Gastrocnemius medialis (tissue), 4 donors: ENCODE measurements around the gene NEB. TPM values are rescaled to one million over a fixed set of nuclear protein-coding genes. Genes with fewer than 3 reads are reported as not detected.

Experiments used
- ATAC-seq, 2 donors: fragments of 150-250 bp; one replicate each; pipeline ENCODE4 v1.9.1; 2016
- DNase-seq, 2 donors: peaks; one replicate each; pipeline ENCODE4 v3.0.0-alpha.2; 2019
- H3K27ac ChIP-seq, 4 donors: fragments of 200-600 bp; sonication (generic); 1 replicate in 1 of 4; 2 replicates in 3 of 4; pipeline ENCODE4 v1.5.1; 2016 to 2018; ENCODE audit warnings: mild to moderate bottlenecking in 2 of 4, moderate library complexity in 1 of 4
- H3K27me3 ChIP-seq, 3 donors: fragments of 200-600 bp; sonication (generic) in 2 of 3; 1 replicate in 1 of 3; 2 replicates in 2 of 3; pipeline versions ENCODE4 v1.5.1 to v1.6.0; 2016 to 2019; ENCODE audit warnings: mild to moderate bottlenecking in 1 of 3, moderate library complexity in 1 of 3
- H3K36me3 ChIP-seq, 2 donors: fragments of 200-600 bp; sonication (generic) in 1 of 2; one replicate each; pipeline ENCODE4 v1.5.1; 2017 to 2018
- H3K4me1 ChIP-seq, 2 donors: fragments of 200-600 bp; sonication (generic) in 1 of 2; one replicate each; pipeline ENCODE4 v1.5.1; 2016 to 2017; ENCODE audit warnings: mild to moderate bottlenecking in 2 of 2
- H3K4me3 ChIP-seq, 4 donors: fragments of 200-600 bp; sonication (generic) in 3 of 4; 1 replicate in 1 of 4; 2 replicates in 3 of 4; pipeline ENCODE4 v1.5.1; 2016 to 2019; ENCODE audit warnings: mild to moderate bottlenecking in 2 of 4
- H3K9me3 ChIP-seq, 3 donors: fragments of 200-600 bp; sonication (generic) in 2 of 3; 1 replicate in 1 of 3; 2 replicates in 2 of 3; pipeline ENCODE4 v1.5.1; 2016 to 2019
- CTCF ChIP-seq, 5 experiments: fragments of 450-650 bp in 3 of 5; fragments of 200-600 bp in 2 of 5; sonication (generic) in 2 of 5; IDR thresholded peaks in 4 of 5; conservative IDR thresholded peaks in 1 of 5; 1 replicate in 4 of 5; 2 replicates in 1 of 5; pipeline ENCODE4 v1.5.1; 2016 to 2019; ENCODE audit warnings: antibody characterized with exemption in 5 of 5, mild to moderate bottlenecking in 3 of 5, moderate library complexity in 3 of 5
- POLR2A ChIP-seq, 2 donors: fragments of 450-650 bp; IDR thresholded peaks; one replicate each; pipeline ENCODE4 v1.6.1; 2017; ENCODE audit warnings: antibody characterized with exemption in 2 of 2, mild to moderate bottlenecking in 2 of 2, moderate library complexity in 2 of 2
- in situ Hi-C, 4 donors: fragments of 200-750 bp; cut with MboI; loops; one replicate each; pipeline versions ENCODE4 v1.15.0 to v1.8.0; 2017; ENCODE audit warnings: low sequenced_read_pairs in 4 of 4
- intact Hi-C: fragments of 100-400 bp; cut with DNase I; formaldehyde crosslinking; loops from one replicate; pipeline ENCODE4 v1.15.1; 2023; ENCODE audit warnings: low total_unique reads
- total RNA-seq, 4 donors: library from RNA; depleted of rRNA; stranded (reverse); fragments of >200 nt; gene quantifications; one replicate each; pipeline versions ENCODE4 v1.1.0 to v1.2.3, GENCODE V29; 2016

The NEB gene
- total RNA-seq, 4 donors from 2014 or later = 6,824 to 7,704 (median 7,108) TPM

- DNase-seq (no peak), ATAC-seq (no peak)
- in situ Hi-C loops (no loop called here), intact Hi-C loops (loop anchor here (5.0 kb wide), 1 partner anchor 51 kb away; no protein-coding TSS in a partner anchor)
- peaks cover 11 to 25% of the 10 kb centered on the region in 2 donors for H3K4me1 ChIP-seq
- TF ChIP-seq CTCF (IDR thresholded peaks at IDR 0.05 in 4 of 5, conservative IDR thresholded peaks at IDR 0.05 in 1 of 5) (no peak), POLR2A (IDR thresholded peaks at IDR 0.05) (no peak)
- no peaks in the 10 kb centered on the region for H3K9me3 ChIP-seq
- no peaks in the 10 kb centered on the region for H3K27me3 ChIP-seq
- H3K27ac ChIP-seq = peak overlapping the region in 2 of 4 donors; percentile 64 to 80
- peaks cover 0 to 100% of the 10 kb centered on the region in 2 donors for H3K36me3 ChIP-seq
- no peak overlapping the region for H3K4me3 ChIP-seq
Measured at GRCh38 chr2:151668737-151669136, 65.5 kb downstream of the NEB start.

GRCh38 chr2:151665959-151666358 lies 68.3 kb downstream of the NEB start:
- Histone ChIP-seq H3K9me3 (no peaks in the 10 kb centered on the region), H3K27ac (peak overlapping the region in 1 of 4 donors; percentile 10), H3K4me3 (no peak overlapping the region), H3K36me3 (peaks cover 7 to 100% of the 10 kb centered on the region in 2 donors), H3K4me1 (peaks cover 5 to 17% of the 10 kb centered on the region in 2 donors), H3K27me3 (no peaks in the 10 kb centered on the region)
- ATAC-seq (no peak), DNase-seq (no peak)
- intact Hi-C loops = loop anchor here (5.0 kb wide), 1 partner anchor 49 kb away; no protein-coding TSS in a partner anchor
- no peak for TF ChIP-seq CTCF (IDR thresholded peaks at IDR 0.05 in 4 of 5, conservative IDR thresholded peaks at IDR 0.05 in 1 of 5)
- no peak for TF ChIP-seq POLR2A (IDR thresholded peaks at IDR 0.05)
- in situ Hi-C loops = no loop called here

GRCh38 chr2:151664520-151664919 lies 69.8 kb downstream of the NEB start:
- in situ Hi-C loops (no loop called here), intact Hi-C loops (no loop called here)
- H3K27ac ChIP-seq = peak overlapping the region in 1 of 4 donors; percentile 18
- H3K4me1 ChIP-seq = peaks cover 0 to 12% of the 10 kb centered on the region in 2 donors
- H3K4me3 ChIP-seq = no peak overlapping the region
- H3K9me3 ChIP-seq = no peaks in the 10 kb centered on the region
- DNase-seq (no peak), ATAC-seq (no peak)
- peaks cover 9 to 100% of the 10 kb centered on the region in 2 donors for H3K36me3 ChIP-seq
- no peaks in the 10 kb centered on the region for H3K27me3 ChIP-seq
- TF ChIP-seq POLR2A (IDR thresholded peaks at IDR 0.05) = no peak

GRCh38 chr2:151661625-151662024 lies 72.7 kb downstream of the NEB start:
- Histone ChIP-seq H3K27ac (peak overlapping the region in 1 of 4 donors; percentile 51), H3K4me1 (peaks cover 5 to 28% of the 10 kb centered on the region in 2 donors), H3K4me3 (no peak overlapping the region), H3K36me3 (peaks cover 9 to 100% of the 10 kb centered on the region in 2 donors), H3K9me3 (no peaks in the 10 kb centered on the region), H3K27me3 (no peaks in the 10 kb centered on the region)
- in situ Hi-C loops = no loop called here
- DNase-seq (no peak), ATAC-seq (no peak)
- TF ChIP-seq CTCF (IDR thresholded peaks at IDR 0.05 in 4 of 5, conservative IDR thresholded peaks at IDR 0.05 in 1 of 5) (no peak), POLR2A (IDR thresholded peaks at IDR 0.05) (no peak)
- intact Hi-C loops = no loop called here

- Histone ChIP-seq H3K27me3 (no peaks in the 10 kb centered on the region), H3K27ac (peak overlapping the region in 3 of 4 donors; percentile 36 to 65 (median 51)), H3K4me3 (no peak overlapping the region), H3K4me1 (peaks cover 15 to 28% of the 10 kb centered on the region in 2 donors), H3K9me3 (no peaks in the 10 kb centered on the region), H3K36me3 (peaks cover 9 to 98% of the 10 kb centered on the region in 2 donors)
- DNase-seq (no peak), ATAC-seq (no peak)
- in situ Hi-C loops = no loop called here
- intact Hi-C loops = no loop called here
- TF ChIP-seq CTCF (IDR thresholded peaks at IDR 0.05 in 4 of 5, conservative IDR thresholded peaks at IDR 0.05 in 1 of 5) = no peak
- no peak for TF ChIP-seq POLR2A (IDR thresholded peaks at IDR 0.05)
Measured at GRCh38 chr2:151658081-151658480, 76.2 kb downstream of the NEB start.
